NCI-H748 (cell line): ENCODE results near the gene ZNF19.

Experiments used
- DNase-seq: peaks from one replicate; lab custom pipeline; 2025; ENCODE audit not compliant: unreplicated experiment; lab: John Stamatoyannopoulos, UW

The ZNF19 gene

GRCh38 chr16:71443714-71444113, 45.4 kb downstream of the ZNF19 start:
- DNase-seq: no peak

GRCh38 chr16:71442051-71442440, 47.1 kb downstream of the ZNF19 start, which contains the start of gene TLE7:
Gene TLE7 (minus strand): TSS chr16:71442054. CDS start chr16:71433324, 8,730 bp downstream.
- DNase-seq: no peak

- no peak for DNase-seq
These were observed 47.6 kb downstream of the ZNF19 start for GRCh38 chr16:71441348-71442050.

- no peak for DNase-seq
These were observed 48.3 kb downstream of the ZNF19 start for GRCh38 chr16:71440669-71441347.

GRCh38 chr16:71439523-71439922, 49.6 kb downstream of the ZNF19 start:
- no peak for DNase-seq

- no peak for DNase-seq
These were observed 52.7 kb downstream of the ZNF19 start for GRCh38 chr16:71436473-71436872.

GRCh38 chr16:71432906-71433305, 56.2 kb downstream of the ZNF19 start:
- DNase-seq: no peak

GRCh38 chr16:71431991-71432390, 57.1 kb downstream of the ZNF19 start:
- no peak for DNase-seq

- no peak for DNase-seq
These were observed 57.9 kb downstream of the ZNF19 start for GRCh38 chr16:71431176-71431575.

GRCh38 chr16:71430744-71431143, 58.4 kb downstream of the ZNF19 start:
- no peak for DNase-seq

GRCh38 chr16:71429581-71429980, 59.5 kb downstream of the ZNF19 start:
- no peak for DNase-seq

GRCh38 chr16:71428883-71429282, 60.2 kb downstream of the ZNF19 start:
- DNase-seq: no peak

- DNase-seq: no peak
These were observed 60.7 kb downstream of the ZNF19 start for GRCh38 chr16:71428385-71428784.

- no peak for DNase-seq
These were observed 62.1 kb downstream of the ZNF19 start for GRCh38 chr16:71426880-71427615.

- DNase-seq: peak; percentile 87
These were observed 62.9 kb downstream of the ZNF19 start for GRCh38 chr16:71426069-71426879.

GRCh38 chr16:71425746-71426068, 63.4 kb downstream of the ZNF19 start:
- no peak for DNase-seq

- DNase-seq: no peak
These were observed 64.5 kb downstream of the ZNF19 start for GRCh38 chr16:71424626-71425025.

GRCh38 chr16:71423865-71424264, 65.3 kb downstream of the ZNF19 start:
- no peak for DNase-seq
